ENCODE results near the gene HPSE2. TPM values are rescaled to one million over a fixed set of nuclear protein-coding genes. Genes with fewer than 3 reads are reported as not detected.

HPSE2 gene
- total RNA-seq, 1 donor from 2014 or later: not detected

DNA sequence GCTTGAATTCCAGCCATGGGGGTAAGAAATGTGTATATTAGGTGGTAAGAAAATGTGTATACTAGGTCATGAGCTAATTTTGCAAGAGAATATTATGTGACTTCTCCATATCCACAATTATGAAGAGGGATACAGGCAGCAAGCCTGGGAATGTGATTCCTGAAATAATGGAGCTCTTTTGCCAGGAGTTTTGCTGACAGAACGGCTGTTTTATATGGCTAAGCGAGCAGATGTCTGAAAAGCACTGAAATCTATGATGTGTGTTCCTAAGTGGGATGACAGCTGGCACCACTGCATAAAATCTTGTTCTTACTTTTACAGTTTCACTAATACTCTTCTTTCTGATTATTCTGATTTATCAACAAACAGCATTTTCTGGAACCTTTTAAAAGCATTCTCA lies 402.9 kb downstream of the HPSE2 start:
- intact Hi-C loops (cut with micrococcal nuclease): no loop called here
- DNase-seq: no peak
- Histone ChIP-seq H3K36me3 (no peaks in the 10 kb centered on the region), H3K4me1 (no peaks in the 10 kb centered on the region), H3K27ac (replicated peaks) (no peak overlapping the region), H3K27me3 (ENCODE audit: low read depth) (peaks cover 11% of the 10 kb centered on the region), H3K4me3 (no peak overlapping the region), H3K9me3 (replicated peaks) (no peaks in the 10 kb centered on the region)
- TF ChIP-seq, protein P1, sequence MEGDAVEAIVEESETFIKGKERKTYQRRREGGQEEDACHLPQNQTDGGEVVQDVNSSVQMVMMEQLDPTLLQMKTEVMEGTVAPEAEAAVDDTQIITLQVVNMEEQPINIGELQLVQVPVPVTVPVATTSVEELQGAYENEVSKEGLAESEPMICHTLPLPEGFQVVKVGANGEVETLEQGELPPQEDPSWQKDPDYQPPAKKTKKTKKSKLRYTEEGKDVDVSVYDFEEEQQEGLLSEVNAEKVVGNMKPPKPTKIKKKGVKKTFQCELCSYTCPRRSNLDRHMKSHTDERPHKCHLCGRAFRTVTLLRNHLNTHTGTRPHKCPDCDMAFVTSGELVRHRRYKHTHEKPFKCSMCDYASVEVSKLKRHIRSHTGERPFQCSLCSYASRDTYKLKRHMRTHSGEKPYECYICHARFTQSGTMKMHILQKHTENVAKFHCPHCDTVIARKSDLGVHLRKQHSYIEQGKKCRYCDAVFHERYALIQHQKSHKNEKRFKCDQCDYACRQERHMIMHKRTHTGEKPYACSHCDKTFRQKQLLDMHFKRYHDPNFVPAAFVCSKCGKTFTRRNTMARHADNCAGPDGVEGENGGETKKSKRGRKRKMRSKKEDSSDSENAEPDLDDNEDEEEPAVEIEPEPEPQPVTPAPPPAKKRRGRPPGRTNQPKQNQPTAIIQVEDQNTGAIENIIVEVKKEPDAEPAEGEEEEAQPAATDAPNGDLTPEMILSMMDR (IDR thresholded peaks at IDR 0.05; ENCODE audit: borderline replicate concordance): no peak

DNA sequence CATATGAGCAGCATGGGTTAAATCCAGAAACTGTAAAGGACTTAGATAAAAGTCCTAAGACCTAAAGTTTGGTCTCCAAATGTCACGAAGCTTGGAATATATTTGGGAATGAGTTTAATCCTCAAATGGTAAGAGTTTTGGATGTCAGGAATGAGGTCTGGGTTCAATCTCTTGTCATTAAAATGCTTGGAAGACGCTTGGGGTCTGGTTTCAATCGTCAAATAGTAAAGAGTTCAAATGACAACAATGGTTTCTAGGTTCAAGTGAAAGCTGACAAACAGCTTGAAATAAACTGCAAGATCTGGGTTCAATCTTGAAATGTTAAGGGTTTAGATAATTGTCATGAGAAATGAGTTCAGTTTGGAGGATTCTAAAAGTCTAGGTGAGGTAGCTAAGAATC lies 403.5 kb downstream of the HPSE2 start:
- Histone ChIP-seq H3K27ac (replicated peaks) (no peak overlapping the region), H3K4me3 (no peak overlapping the region), H3K27me3 (ENCODE audit: low read depth) (peaks cover 11% of the 10 kb centered on the region), H3K4me1 (no peaks in the 10 kb centered on the region), H3K9me3 (replicated peaks) (no peaks in the 10 kb centered on the region), H3K36me3 (no peaks in the 10 kb centered on the region)
- intact Hi-C loops (cut with micrococcal nuclease): no loop called here
- DNase-seq: no peak
- TF ChIP-seq, protein P1 (IDR thresholded peaks at IDR 0.05; ENCODE audit: borderline replicate concordance): no peak

DNA sequence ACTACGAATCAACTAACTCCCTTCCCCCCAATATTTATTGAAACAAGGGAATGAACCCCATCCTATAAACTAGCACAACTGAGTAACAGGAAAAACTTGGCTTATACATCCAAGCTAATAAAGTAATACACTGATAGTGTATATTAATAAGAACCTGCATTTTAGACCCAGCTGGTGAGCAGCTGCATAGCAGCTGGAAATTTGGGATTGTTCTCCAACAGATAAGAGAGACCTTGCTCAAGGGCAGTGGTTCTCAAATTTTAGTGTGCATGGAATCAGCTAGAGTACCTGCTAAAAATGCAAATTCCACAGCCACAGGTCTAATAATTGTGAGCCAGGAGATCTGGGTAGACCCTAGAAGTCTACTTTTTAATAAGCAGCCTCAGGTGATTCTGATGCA lies 404.3 kb downstream of the HPSE2 start:
- H3K27ac ChIP-seq (replicated peaks): no peak overlapping the region
- no peak overlapping the region for H3K4me3 ChIP-seq
- no peaks in the 10 kb centered on the region for H3K9me3 ChIP-seq (replicated peaks)
- no peaks in the 10 kb centered on the region for H3K4me1 ChIP-seq
- H3K27me3 ChIP-seq (ENCODE audit: low read depth): peaks cover 11% of the 10 kb centered on the region
- DNase-seq: no peak
- TF ChIP-seq, protein P1 (IDR thresholded peaks at IDR 0.05; ENCODE audit: borderline replicate concordance): no peak
- intact Hi-C loops (cut with micrococcal nuclease): no loop called here
- no peaks in the 10 kb centered on the region for H3K36me3 ChIP-seq

DNA sequence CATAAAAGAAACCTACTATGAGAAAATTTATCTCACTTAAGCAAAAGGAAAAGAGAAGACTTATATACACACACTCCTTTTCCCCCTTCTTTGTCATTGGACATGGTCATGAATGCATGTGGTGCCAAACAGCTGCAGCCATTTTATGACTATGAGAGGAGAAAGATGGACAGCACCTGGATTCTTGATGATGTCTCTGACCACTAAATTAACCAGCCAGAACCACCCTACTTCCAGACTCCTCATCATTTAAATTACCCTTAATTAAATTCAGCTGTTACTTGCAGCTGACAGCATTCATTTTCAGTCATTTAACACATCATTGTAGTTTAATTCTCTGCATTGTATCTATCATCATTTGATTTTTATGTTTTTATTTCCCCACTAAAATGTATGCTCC lies 409.9 kb downstream of the HPSE2 start:
- no peak for DNase-seq
- intact Hi-C loops (cut with micrococcal nuclease): no loop called here
- no peak overlapping the region for H3K27ac ChIP-seq (replicated peaks)

DNA sequence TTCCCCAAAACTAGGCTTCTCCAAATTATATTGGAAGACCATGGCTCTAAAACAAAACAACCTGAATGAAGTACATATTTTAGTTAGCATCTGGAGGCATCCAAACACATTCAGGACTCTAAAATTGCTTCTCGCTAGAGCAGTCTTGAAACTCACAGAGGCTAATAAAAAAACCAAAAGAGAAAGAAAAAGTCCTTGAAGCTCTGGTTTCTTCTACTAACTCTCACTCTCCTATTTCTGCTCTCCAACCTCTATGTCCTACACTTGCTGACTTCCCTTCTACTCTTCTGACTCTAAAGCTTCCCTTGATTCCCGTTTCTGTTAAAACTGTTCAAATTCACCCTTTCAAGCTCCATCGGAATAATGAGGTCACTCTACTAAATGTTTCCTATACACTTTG lies 418.3 kb downstream of the HPSE2 start:
- Histone ChIP-seq H3K36me3 (no peaks in the 10 kb centered on the region), H3K4me3 (no peak overlapping the region), H3K27me3 (ENCODE audit: low read depth) (no peaks in the 10 kb centered on the region), H3K4me1 (no peaks in the 10 kb centered on the region), H3K27ac (replicated peaks) (no peak overlapping the region), H3K9me3 (replicated peaks) (no peaks in the 10 kb centered on the region)
- TF ChIP-seq, protein P1 (IDR thresholded peaks at IDR 0.05; ENCODE audit: borderline replicate concordance): no peak
- intact Hi-C loops (cut with micrococcal nuclease): no loop called here
- no peak for DNase-seq

More for the DNA sequence above, 409.9 kb downstream of the HPSE2 start:
- TF ChIP-seq, protein P1 (IDR thresholded peaks at IDR 0.05; ENCODE audit: borderline replicate concordance): no peak
- no peaks in the 10 kb centered on the region for H3K4me1 ChIP-seq
- H3K9me3 ChIP-seq (replicated peaks): no peaks in the 10 kb centered on the region
- H3K4me3 ChIP-seq: no peak overlapping the region
- no peaks in the 10 kb centered on the region for H3K36me3 ChIP-seq
- no peaks in the 10 kb centered on the region for H3K27me3 ChIP-seq (ENCODE audit: low read depth)
